HT-29 (cell line): ENCODE data around the gene CASKIN2. TPM values are rescaled to one million over a fixed set of nuclear protein-coding genes. Genes with fewer than 3 reads are reported as not detected.
"Not testable (repeated sequence)": the region's sequence is repeated elsewhere in the genome, so short reads cannot be mapped to it uniquely, and the experiment has no call there.

Experiments
- DNase-seq: peaks from one replicate; pipeline ENCODE4 v3.0.0-alpha.2; 2015; ENCODE audit warnings: low spot score
- total RNA-seq: library from RNA; depleted of rRNA; stranded (reverse); fragments of >200 nt; shearing (Covaris generic); gene quantifications from 2 replicates; pipeline ENCODE4 v1.2.3, GENCODE V29; 2014

The CASKIN2 gene
- total RNA-seq, 1 experiment from 2014 or later, result 12.3 TPM

DNA sequence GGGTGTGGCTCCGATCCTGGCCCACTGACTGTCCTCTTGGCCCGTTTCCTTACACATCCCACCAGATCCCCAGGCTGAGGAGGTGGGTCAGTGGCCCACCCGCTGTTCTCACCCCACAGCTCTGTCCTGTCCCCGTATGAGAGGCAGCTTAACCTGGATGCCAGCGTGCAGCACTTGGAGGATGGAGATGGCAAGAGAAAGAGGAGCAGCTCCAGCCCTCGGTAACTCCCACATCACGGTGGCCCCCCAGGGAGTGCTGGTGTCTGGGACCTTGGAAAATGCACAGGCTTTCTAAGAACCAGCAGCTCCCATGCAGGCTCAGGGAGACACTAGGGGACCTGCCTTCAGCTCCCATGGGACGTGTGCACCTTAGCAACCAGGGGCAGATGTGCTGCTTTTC is 6.0 kb upstream of the CASKIN2 start:
- DNase-seq, result no peak

DNA sequence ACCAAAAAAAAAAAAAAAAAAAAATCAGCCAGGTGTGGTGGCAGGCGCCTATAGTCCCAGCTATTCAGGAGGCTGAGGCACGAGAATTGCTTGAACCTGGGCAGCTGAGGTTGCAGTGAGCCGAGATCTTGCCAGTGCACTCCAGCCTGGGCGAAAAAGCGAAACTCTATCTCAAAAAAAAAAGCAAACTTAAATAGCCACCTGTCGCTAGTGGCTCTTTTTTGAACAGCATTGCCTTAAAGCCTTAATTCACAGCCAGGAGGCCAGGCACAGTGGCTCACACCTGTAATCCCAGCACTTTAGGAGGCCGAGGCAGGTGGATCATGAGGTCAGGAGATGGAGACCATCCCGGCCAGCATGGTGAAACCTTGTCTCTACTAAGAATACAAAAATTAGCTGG is 5.1 kb upstream of the CASKIN2 start:
- DNase-seq, result not testable (repeated sequence)

GRCh38 chr17:75518983-75519537 is 3.7 kb upstream of the CASKIN2 start:
- DNase-seq, result no peak

GRCh38 chr17:75518201-75518600 is 2.9 kb upstream of the CASKIN2 start:
- DNase-seq, result no peak

GRCh38 chr17:75517297-75517865 is 2.0 kb upstream of the CASKIN2 start:
- peak; percentile 71 for DNase-seq

DNA sequence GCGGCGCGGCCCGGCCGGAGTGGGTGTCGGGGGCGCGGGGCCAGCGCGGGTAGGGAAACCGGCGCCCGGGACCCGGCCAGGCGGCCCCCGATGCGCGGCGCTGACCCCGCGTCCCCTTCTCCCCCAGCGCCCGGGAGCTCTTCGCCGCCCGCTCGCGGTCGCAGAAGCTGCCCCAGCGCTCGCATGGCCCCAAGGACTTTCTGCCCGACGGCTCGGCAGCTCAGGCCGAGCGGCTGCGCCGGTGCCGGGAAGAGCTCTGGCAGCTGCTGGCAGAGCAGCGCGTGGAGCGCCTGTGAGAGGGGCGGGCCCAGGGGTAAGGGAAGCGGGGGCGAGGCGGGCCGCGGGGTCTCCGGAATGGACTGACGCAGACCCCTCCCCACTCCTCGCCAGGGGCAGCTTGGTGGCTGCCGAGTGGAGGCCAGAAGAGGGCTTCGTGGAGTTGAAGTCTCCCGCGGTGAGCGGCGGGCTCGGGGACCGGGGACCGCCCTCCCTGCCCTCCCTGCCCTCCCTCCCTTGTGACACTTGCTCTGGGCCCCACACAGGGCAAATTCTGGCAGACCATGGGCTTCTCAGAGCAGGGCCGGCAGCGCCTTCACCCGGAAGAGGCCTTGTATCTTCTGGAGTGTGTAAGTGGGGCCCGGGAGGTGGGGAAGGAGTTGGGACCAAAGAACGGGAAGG is 1.4 kb upstream of the CASKIN2 start:
- peak; percentile 32 for DNase-seq

GRCh38 chr17:75516255-75516618 is 900 bp upstream of the CASKIN2 start, which contains the start of gene TSEN54:
TSS of gene TSEN54 (plus strand) at chr17:75516528. CDS start at chr17:75516561, 33 bp downstream.
- peak; percentile 92 for DNase-seq

DNA sequence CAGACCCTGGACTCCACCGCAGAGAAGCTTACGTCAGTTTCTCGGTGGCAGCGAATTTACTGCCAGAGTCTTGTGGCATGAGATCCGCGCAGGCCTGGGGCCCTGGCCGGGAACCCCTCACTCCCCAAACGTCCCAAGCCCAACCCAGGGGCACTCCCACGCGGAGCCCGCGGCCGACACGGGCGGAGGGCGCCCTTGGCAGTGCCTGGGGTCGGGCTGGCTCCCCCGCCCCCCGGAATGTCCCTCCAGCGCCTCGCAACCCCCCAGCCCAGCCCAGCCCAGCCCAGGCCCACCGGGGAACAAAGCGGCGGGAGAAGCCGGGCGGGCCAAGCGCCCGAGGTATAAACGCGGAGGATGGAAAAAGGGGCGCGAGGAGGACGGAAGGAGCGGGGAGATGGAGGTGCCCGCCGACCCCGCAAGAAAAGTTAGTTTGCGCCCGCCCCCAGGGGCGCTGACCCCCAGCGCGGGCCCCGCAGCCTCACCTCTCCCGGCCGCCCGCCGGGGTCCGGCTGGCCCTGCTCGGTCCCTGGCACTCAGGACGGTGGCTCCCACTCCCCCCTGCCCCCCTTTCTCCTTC is 330 bp downstream of the CASKIN2 start:
- no peak for DNase-seq

DNA sequence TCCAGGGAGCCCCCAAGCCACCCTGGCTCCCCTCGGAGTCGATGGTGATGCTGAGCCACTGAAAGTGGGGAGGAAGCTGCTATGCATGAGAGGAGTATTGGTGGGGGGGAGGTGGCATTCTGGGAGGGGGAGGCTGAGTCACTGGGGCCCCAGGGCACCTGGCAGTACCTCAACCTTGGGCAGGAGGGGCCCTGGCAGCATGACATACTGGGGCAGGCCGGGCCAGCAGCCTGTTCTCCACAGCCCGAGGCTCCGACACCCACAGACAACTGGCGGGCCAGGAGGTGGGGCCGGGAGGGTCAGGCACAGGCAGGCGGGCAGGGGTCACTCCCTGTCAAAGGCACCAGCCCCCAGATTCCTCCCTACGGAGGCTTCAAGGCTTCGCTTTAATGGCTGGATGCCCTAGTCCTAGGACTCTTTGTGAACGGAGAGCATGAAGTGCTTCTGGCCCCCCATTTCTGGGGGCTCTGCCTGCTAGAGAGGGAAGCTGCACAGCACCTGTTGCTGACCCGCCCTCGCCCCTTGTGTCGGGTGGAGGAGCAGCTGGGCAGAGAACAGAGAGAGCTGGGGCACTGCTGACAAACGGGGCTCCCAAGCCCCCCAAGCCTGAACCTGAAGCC is 928 bp downstream of the CASKIN2 start:
- DNase-seq, result peak; percentile 29

DNA sequence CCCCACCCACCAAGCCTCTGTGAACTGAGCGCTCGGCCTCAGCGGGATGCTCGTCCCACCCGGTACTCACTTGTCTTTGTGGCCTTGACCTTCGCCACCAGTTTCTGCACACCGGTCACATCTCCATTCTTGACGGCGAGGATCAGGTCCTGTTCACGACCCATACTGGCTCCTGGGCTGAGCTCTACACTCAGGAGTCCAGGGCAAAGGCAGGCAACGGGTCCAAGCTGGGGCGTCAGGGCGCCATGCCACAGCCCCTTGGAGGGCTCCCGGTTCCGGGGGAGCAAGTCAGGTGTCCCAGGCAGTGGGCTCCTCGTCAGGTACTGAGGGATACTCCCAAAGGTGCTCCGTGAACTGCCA is 1.7 kb downstream of the CASKIN2 start:
- DNase-seq, result no peak

GRCh38 chr17:75512926-75513640 is 2.3 kb downstream of the CASKIN2 start:
- DNase-seq, result no peak

DNA sequence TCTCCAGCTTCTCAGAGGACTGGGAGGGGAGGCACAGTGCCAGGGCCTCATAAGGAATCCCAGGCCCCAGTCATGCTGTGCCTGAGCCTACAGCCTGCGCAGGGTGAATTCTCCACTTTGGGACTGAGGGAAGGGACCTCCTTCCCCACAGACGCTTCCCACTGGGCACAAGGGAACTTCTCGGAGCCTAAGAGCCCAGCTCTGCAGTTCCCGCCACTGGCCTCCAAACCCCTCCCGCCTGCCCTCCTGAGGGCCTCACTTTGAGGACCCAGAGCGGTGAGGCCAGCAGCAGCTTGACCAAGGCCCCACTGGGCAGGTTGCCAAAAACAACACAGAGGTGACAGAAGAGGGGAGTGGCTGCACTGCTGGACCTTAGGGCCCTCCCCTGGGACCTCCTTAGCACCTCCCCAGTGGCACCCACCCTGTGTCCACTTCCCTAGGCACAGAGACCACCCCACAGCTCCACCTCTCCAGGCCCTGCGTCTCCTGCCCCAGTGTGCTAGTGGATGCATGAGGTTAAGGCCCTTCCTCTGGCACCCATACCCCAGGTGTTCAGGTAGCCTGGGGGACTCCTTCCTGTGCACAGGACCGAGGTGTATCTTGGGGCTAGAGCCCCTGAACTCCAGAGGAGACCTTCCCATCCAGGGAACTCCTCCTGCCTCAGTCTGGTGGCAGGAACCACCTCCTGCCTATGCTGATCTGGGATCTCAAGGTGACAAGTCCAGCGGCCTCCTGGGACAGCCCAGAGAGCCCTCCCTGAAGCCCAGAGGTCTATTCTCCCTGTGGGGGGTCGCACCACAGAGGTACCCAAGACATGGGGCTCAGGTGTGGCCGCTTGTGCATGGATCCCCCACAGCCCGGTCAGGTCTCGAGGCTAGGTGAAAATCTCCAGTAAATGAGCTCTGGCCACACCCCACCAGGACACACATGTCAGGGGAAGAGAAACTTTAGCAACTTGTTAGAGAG is 3.4 kb downstream of the CASKIN2 start:
- peak; percentile 50 for DNase-seq

DNA sequence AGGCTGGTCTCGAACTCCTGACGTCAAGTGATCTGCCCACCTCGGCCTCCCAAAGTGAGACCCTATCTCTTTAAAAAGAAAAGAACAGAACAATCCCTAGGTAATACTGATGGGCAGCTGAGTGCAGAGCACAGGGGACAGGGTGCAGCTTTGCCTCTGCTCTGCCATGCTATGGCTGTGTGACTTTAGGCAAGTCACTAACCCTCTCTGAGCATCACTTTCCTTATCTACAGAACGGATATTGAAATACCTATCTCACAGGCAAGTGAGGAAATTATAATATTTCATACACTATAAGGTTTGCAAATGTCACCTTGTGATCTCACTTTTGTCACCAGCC is 4.1 kb downstream of the CASKIN2 start:
- no peak for DNase-seq

DNA sequence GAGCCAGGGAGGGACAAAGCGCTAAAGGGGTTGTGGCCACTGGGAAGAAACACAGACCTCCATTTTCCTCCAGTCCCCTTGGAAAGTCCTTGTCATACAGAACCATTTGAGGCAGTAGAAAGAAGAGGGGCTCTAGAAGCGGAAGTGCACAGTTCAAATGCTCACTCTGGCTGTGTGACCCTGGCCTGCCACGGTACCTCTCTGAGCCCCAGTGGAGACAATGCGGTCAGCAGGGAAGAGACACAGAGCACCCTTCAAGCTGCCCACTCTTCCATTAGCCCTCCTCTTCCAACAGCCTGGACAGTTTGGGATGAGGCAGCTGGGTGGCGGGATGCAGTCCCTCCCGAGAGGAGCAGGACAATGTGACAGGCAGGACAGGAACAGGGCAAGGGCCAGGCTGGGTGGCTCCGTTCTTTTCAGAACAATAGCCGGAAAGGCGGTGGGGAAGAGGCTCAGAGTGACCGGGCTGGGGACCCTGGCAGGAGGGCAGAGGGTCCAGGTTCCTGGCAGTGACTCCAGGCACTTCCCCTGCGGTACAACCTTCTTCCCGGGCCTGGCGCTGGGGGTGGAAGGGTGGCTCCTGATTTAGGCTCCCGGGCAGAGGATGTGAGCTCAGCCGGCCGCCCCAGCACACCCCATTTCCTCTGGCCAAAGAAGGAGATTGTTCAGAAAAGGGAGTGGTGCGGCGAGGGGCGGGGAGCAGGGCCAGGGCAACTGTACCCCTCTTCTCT is 5.6 kb downstream of the CASKIN2 start:
- DNase-seq, result no peak

GRCh38 chr17:75508931-75509361 is 6.4 kb downstream of the CASKIN2 start:
- DNase-seq, result no peak

GRCh38 chr17:75507733-75508719 is 7.3 kb downstream of the CASKIN2 start:
- no peak for DNase-seq

GRCh38 chr17:75506888-75507287 is 8.4 kb downstream of the CASKIN2 start:
- DNase-seq, result no peak

GRCh38 chr17:75506134-75506533 is 9.2 kb downstream of the CASKIN2 start:
- DNase-seq, result no peak

GRCh38 chr17:75505640-75506039 is 9.7 kb downstream of the CASKIN2 start:
- no peak for DNase-seq
